ENCODE data around the gene CCKAR. TPM values are rescaled to one million over a fixed set of nuclear protein-coding genes. Genes with fewer than 3 reads are reported as not detected.

CCKAR gene
- total and polyA plus RNA-seq, 2 of the 13 experiments (the other 11 are each of a cell fraction or from before 2014, with no cell fraction given): not detected

DNA sequence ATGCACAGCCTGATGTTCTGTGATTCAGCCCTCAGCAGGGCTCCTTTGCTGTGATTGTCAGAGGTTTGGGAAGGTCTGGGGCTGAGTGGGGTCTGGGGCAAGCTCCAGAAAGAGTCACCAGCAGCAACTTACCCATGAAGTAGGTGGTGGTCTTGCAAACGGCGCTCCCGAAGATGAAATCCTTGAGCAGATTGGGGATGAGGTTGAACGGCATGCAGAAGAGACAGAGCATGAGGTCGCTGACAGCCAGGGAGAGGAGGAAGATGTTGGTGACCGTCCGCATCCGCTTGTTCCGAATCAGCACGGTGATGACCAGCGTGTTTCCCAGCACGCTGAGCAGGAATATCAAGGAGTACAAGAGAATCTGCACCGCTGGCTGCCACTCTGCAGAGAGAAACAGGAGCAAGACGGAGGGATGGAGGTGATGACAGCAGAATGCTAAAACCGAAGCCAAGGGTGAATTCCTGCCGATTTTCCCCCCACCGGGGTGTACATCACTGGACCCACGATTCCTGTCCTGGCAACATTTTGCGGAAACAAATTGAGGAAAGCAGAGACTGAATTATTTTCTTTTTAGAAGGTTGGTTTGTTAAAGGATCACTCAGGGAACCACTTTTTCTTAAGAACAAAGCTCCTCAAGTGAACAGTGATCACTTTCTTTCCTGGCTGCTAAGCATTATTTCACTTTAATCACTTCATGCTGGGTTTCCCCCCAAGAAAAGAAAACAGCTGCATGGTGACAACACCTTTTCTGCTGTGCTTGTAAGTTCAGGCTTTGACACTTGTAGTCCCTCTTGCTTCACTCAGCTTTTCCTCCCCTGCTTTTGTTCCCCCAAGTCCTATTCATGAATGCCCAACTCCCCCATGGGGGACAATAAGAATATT, 941 bp downstream of the CCKAR start:
- H3K27me3 ChIP-seq (ENCODE audit: control insufficient read depth in 1 of 2, insufficient read depth in 2 of 2, low read length in 2 of 2): peaks cover 1 to 19% of the 10 kb centered on the region in 2 experiments; a peak in 3 of 5 replicates
- WGBS (ENCODE audit: low lambda C conversion rate): 48% methylated on average over 19 of the region's 19 CpGs
- ChIA-PET CTCF (ENCODE audit: low intra/inter-chr PET ratio, low total read pairs) (no interaction called here), POLR2A (no interaction called here)
- H3K79me2 ChIP-seq (ENCODE audit: insufficient read depth, low read length): no peaks in the 10 kb centered on the region
- H3K36me3 ChIP-seq (replicated peaks in 1 of 2; ENCODE audit: control insufficient read depth in 1 of 2, insufficient read depth in 2 of 2, low read length in 2 of 2): no peaks in the 10 kb centered on the region
- no peak overlapping the region for H3K9ac ChIP-seq (ENCODE audit: insufficient read depth, low read depth, low read length)
- H3K27ac ChIP-seq (ENCODE audit: extremely low read length, insufficient read depth, low read length): no peak overlapping the region
- no TSS peak for BruUV-seq (replicated peaks)
- no peaks in the 10 kb centered on the region for H3K9me3 ChIP-seq (ENCODE audit: low read length)
- no peak for ATAC-seq
- TF ChIP-seq ETV6 (CRISPR knock-in tag; conservative IDR thresholded peaks at IDR 0.05) (no peak), ZNF564 (CRISPR knock-in tag; IDR thresholded peaks at IDR 0.05) (no peak), SIN3B (IDR thresholded peaks at IDR 0.05; ENCODE audit: low read length) (no peak), ZNF430 (CRISPR knock-in tag; IDR thresholded peaks at IDR 0.05) (no peak)
- H3K4me3 ChIP-seq (replicated peaks in 1 of 3; ENCODE audit: insufficient read depth in 1 of 3, low read depth in 2 of 3, low read length in 3 of 3): no peak overlapping the region
- H3K4me1 ChIP-seq (ENCODE audit: insufficient read depth, low read length): no peaks in the 10 kb centered on the region
- DNase-seq (ENCODE audit: low spot score): no peak
- H3K4me2 ChIP-seq (ENCODE audit: low read depth, low read length): no peak overlapping the region
- H4K20me1 ChIP-seq (ENCODE audit: insufficient read depth, low read length): no peaks in the 10 kb centered on the region
- H2AFZ ChIP-seq (ENCODE audit: low read length): no peak overlapping the region
- intact Hi-C loops (cut with micrococcal nuclease; ENCODE audit: unreplicated experiment) (no loop called here), in situ Hi-C loops (cut with HindIII; ENCODE audit: extremely low pct_ligation_motif_present, low pct_unique_long_range_greater_than_20kb) (no loop called here)
- no peak for FAIRE-seq

DNA sequence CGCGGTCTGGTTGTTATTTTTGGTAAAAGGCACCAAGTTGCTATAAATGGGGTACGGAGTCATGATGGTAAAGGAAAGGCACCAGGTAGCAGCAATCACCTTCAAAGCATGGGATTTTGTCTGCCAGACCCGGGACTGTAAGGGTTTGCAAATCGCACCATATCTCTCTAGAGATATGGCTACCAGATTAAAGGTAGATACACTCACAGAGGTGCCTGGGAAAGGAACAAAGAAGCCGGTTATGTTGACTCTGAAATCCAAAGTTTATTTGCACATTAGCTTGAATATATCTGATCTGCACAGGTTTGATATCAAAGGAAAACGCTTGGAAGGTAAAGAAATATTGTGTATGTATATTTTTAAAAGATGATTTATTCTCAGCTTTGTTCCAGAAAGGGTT, 4.6 kb downstream of the CCKAR start:
- H3K36me3 ChIP-seq (replicated peaks in 1 of 2; ENCODE audit: control insufficient read depth in 1 of 2, insufficient read depth in 2 of 2, low read length in 2 of 2): no peaks in the 10 kb centered on the region
- no peak overlapping the region for H3K4me2 ChIP-seq (ENCODE audit: low read depth, low read length)
- no peak overlapping the region for H3K9ac ChIP-seq (ENCODE audit: insufficient read depth, low read depth, low read length)
- no peak for ATAC-seq
- H4K20me1 ChIP-seq (ENCODE audit: insufficient read depth, low read length): no peaks in the 10 kb centered on the region
- DNase-seq (ENCODE audit: low spot score): no peak
- no peak overlapping the region for H3K4me3 ChIP-seq (replicated peaks in 1 of 3; ENCODE audit: insufficient read depth in 1 of 3, low read depth in 2 of 3, low read length in 3 of 3)
- no peak overlapping the region for H3K27ac ChIP-seq (ENCODE audit: extremely low read length, insufficient read depth, low read length)
- FAIRE-seq: no peak
- no peaks in the 10 kb centered on the region for H3K9me3 ChIP-seq (ENCODE audit: low read length)
- WGBS (ENCODE audit: low lambda C conversion rate): 37% methylated on average over 7 of the region's 7 CpGs
- H2AFZ ChIP-seq (ENCODE audit: low read length): no peak overlapping the region
- intact Hi-C loops (cut with micrococcal nuclease; ENCODE audit: unreplicated experiment): no loop called here
- CTCF ChIA-PET (ENCODE audit: low intra/inter-chr PET ratio, low total read pairs): no interaction called here
- no TSS peak for BruUV-seq (replicated peaks)
- H3K4me1 ChIP-seq (ENCODE audit: insufficient read depth, low read length): no peaks in the 10 kb centered on the region
- no peaks in the 10 kb centered on the region for H3K79me2 ChIP-seq (ENCODE audit: insufficient read depth, low read length)
- in situ Hi-C loops (cut with HindIII; ENCODE audit: extremely low pct_ligation_motif_present, low pct_unique_long_range_greater_than_20kb): no loop called here
- POLR2A ChIA-PET: no interaction called here
- peaks cover 1 to 21% of the 10 kb centered on the region in 2 experiments; a peak in 3 of 5 replicates for H3K27me3 ChIP-seq (ENCODE audit: control insufficient read depth in 1 of 2, insufficient read depth in 2 of 2, low read length in 2 of 2)
- no peak for TF ChIP-seq ZNF251 (CRISPR knock-in tag; IDR thresholded peaks at IDR 0.05)
- no peak for TF ChIP-seq PLRG1 (conservative IDR thresholded peaks at IDR 0.05)
- TF ChIP-seq KDM1A (CRISPR knock-in tag; IDR thresholded peaks at IDR 0.05): no peak
- no peak for TF ChIP-seq MIXL1 (CRISPR knock-in tag; IDR thresholded peaks at IDR 0.05)
- no peak for TF ChIP-seq ZNF660 (CRISPR knock-in tag; IDR thresholded peaks at IDR 0.05; ENCODE audit: borderline replicate concordance, low read depth)
- TF ChIP-seq JUND (CRISPR knock-in tag; IDR thresholded peaks at IDR 0.05): no peak
- no peak for TF ChIP-seq THAP11 (CRISPR knock-in tag; IDR thresholded peaks at IDR 0.05)
- TF ChIP-seq, protein P1, sequence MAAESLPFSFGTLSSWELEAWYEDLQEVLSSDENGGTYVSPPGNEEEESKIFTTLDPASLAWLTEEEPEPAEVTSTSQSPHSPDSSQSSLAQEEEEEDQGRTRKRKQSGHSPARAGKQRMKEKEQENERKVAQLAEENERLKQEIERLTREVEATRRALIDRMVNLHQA (CRISPR knock-in tag; IDR thresholded peaks at IDR 0.05): no peak
- TF ChIP-seq, protein P2, sequence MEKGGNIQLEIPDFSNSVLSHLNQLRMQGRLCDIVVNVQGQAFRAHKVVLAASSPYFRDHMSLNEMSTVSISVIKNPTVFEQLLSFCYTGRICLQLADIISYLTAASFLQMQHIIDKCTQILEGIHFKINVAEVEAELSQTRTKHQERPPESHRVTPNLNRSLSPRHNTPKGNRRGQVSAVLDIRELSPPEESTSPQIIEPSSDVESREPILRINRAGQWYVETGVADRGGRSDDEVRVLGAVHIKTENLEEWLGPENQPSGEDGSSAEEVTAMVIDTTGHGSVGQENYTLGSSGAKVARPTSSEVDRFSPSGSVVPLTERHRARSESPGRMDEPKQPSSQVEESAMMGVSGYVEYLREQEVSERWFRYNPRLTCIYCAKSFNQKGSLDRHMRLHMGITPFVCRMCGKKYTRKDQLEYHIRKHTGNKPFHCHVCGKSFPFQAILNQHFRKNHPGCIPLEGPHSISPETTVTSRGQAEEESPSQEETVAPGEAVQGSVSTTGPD (CRISPR knock-in tag; IDR thresholded peaks at IDR 0.05): no peak
- TF ChIP-seq, protein P3, sequence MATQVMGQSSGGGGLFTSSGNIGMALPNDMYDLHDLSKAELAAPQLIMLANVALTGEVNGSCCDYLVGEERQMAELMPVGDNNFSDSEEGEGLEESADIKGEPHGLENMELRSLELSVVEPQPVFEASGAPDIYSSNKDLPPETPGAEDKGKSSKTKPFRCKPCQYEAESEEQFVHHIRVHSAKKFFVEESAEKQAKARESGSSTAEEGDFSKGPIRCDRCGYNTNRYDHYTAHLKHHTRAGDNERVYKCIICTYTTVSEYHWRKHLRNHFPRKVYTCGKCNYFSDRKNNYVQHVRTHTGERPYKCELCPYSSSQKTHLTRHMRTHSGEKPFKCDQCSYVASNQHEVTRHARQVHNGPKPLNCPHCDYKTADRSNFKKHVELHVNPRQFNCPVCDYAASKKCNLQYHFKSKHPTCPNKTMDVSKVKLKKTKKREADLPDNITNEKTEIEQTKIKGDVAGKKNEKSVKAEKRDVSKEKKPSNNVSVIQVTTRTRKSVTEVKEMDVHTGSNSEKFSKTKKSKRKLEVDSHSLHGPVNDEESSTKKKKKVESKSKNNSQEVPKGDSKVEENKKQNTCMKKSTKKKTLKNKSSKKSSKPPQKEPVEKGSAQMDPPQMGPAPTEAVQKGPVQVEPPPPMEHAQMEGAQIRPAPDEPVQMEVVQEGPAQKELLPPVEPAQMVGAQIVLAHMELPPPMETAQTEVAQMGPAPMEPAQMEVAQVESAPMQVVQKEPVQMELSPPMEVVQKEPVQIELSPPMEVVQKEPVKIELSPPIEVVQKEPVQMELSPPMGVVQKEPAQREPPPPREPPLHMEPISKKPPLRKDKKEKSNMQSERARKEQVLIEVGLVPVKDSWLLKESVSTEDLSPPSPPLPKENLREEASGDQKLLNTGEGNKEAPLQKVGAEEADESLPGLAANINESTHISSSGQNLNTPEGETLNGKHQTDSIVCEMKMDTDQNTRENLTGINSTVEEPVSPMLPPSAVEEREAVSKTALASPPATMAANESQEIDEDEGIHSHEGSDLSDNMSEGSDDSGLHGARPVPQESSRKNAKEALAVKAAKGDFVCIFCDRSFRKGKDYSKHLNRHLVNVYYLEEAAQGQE (IDR thresholded peaks at IDR 0.05; ENCODE audit: borderline replicate concordance in 1 of 2, low read depth in 1 of 2, low read length in 2 of 2): no peak

All from HepG2 (cell line).